B cell (primary cell): ENCODE data around the gene PPP4R3A. TPM values are rescaled to one million over a fixed set of nuclear protein-coding genes. Genes with fewer than 3 reads are reported as not detected.
"Not testable (repeated sequence)": the region's sequence is repeated elsewhere in the genome, so short reads cannot be mapped to it uniquely, and the experiment has no call there.

Experiments
- ATAC-seq: fragments of 200-7000 bp; cut with Tn5 transposase; one replicate; pipeline ENCODE4 v1.10.0; 2021; ENCODE audit warnings: low read depth, mild to moderate bottlenecking, moderate number of reproducible peaks, moderate library complexity
- CTCF ChIA-PET: fragments of 350-600 bp; sonication (Branson Sonifier 250); formaldehyde crosslinking; loops from one replicate; lab custom pipeline; 2021; ENCODE audit warnings: antibody characterized with exemption, inconsistent platforms; lab: Charles Lee
- POLR2A ChIA-PET: fragments of 350-600 bp; sonication (Branson Sonifier 250); formaldehyde crosslinking; loops from one replicate; lab custom pipeline; 2021; ENCODE audit warnings: antibody characterized with exemption; lab: Charles Lee
- DNase-seq: peaks from one replicate; pipeline ENCODE4 v3.0.0; 2013
- H2AFZ ChIP-seq: 2 replicates; pipeline ENCODE4 v1.6.1; 2012; ENCODE audit warnings: mild to moderate bottlenecking, low read depth, low read length; ENCODE audit not compliant: insufficient read depth, poor library complexity, severe bottlenecking
- H3K27ac ChIP-seq, 2 donors: 1 replicate in 1 of 2; 2 replicates in 1 of 2; pipeline ENCODE4 v1.5.1; 2012 to 2013; ENCODE audit warnings: low read length in 2 of 2, mild to moderate bottlenecking in 2 of 2, moderate library complexity in 1 of 2
- H3K27me3 ChIP-seq, 4 experiments: fragments of 200-600 bp in 1 of 4; sonication (generic) in 1 of 4; replicated peaks in 1 of 4; 1 replicate in 2 of 4; 2 replicates in 2 of 4; pipeline versions ENCODE4 v1.6.1 to v1.7.0; 2013 to 2016; ENCODE audit warnings: low read length in 3 of 4, mild to moderate bottlenecking in 2 of 4, mixed read lengths in 1 of 4, moderate library complexity in 1 of 4; ENCODE audit not compliant: insufficient read depth in 4 of 4, control insufficient read depth in 3 of 4; ENCODE audit errors: control extremely low read depth in 1 of 4
- H3K36me3 ChIP-seq, 2 experiments: replicated peaks in 1 of 2; 1 replicate in 1 of 2; 2 replicates in 1 of 2; pipeline versions ENCODE4 v1.6.1 to v1.7.1; 2013; ENCODE audit warnings: low read length in 1 of 2; ENCODE audit not compliant: insufficient read depth in 2 of 2, control insufficient read depth in 1 of 2; ENCODE audit errors: control extremely low read depth in 1 of 2, extremely low read depth in 1 of 2
- H3K4me1 ChIP-seq, 2 donors: fragments of 200-600 bp in 1 of 2; sonication (generic) in 1 of 2; 1 replicate in 1 of 2; 2 replicates in 1 of 2; pipeline versions ENCODE4 v1.5.1 to v1.6.1; 2013 to 2017; ENCODE audit warnings: low read length in 2 of 2; ENCODE audit not compliant: control insufficient read depth in 2 of 2, insufficient read depth in 2 of 2
- H3K4me2 ChIP-seq: replicated peaks from 2 replicates; pipeline ENCODE3; 2012; ENCODE audit warnings: mild to moderate bottlenecking, low read depth, low read length; ENCODE audit not compliant: poor library complexity, severe bottlenecking
- H3K4me3 ChIP-seq, 5 experiments: fragments of 200-600 bp in 1 of 5; sonication (generic) in 1 of 5; 1 replicate in 3 of 5; 2 replicates in 2 of 5; pipeline versions ENCODE4 v1.5.1 to v1.7.0; 2011 to 2016; ENCODE audit warnings: low read length in 4 of 5, mild to moderate bottlenecking in 4 of 5, low read depth in 2 of 5, control low read depth in 1 of 5, moderate library complexity in 1 of 5; ENCODE audit not compliant: insufficient read depth in 1 of 5; ENCODE audit errors: control extremely low read depth in 1 of 5, extremely low read depth in 1 of 5
- H3K79me2 ChIP-seq: fragments of 200-600 bp; sonication (generic); one replicate; pipeline ENCODE4 v1.6.0; 2016; ENCODE audit warnings: low read length; ENCODE audit not compliant: control insufficient read depth, insufficient read depth
- H3K9ac ChIP-seq: fragments of 200-600 bp; sonication (generic); 2 replicates; pipeline ENCODE4 v1.6.1; 2017; ENCODE audit warnings: mild to moderate bottlenecking, low read length, moderate library complexity
- H3K9me3 ChIP-seq, 3 donors: one replicate each; pipeline versions ENCODE4 v1.6.1 to v1.7.1; 2013; ENCODE audit warnings: low read length in 2 of 3; ENCODE audit not compliant: control insufficient read depth in 2 of 3, insufficient read depth in 1 of 3; ENCODE audit errors: control extremely low read depth in 1 of 3
- H4K20me1 ChIP-seq: 2 replicates; pipeline ENCODE4 v1.6.0; 2012; ENCODE audit warnings: mild to moderate bottlenecking, low read length; ENCODE audit not compliant: insufficient read depth, control insufficient read depth, poor library complexity, severe bottlenecking
- H3K27ac Mint-ChIP-seq: one replicate; pipeline ENCODE4 v1.8.0; 2021; ENCODE audit warnings: mixed read lengths
- H3K27me3 Mint-ChIP-seq: one replicate; pipeline ENCODE4 v1.8.0; 2021; ENCODE audit warnings: mixed read lengths
- H3K4me1 Mint-ChIP-seq: one replicate; pipeline ENCODE4 v1.8.0; 2021; ENCODE audit warnings: mixed read lengths
- H3K4me3 Mint-ChIP-seq: one replicate; pipeline ENCODE4 v1.8.0; 2021; ENCODE audit warnings: mixed read lengths
- H3K9me3 Mint-ChIP-seq: one replicate; pipeline ENCODE4 v1.8.0; 2022; ENCODE audit warnings: mixed read lengths; ENCODE audit not compliant: insufficient read depth
- WGBS: methylation state at CpG from one replicate; pipeline ENCODE4 v1.1.5; 2013; ENCODE audit warnings: missing lambda C conversion rate; ENCODE audit not compliant: insufficient coverage; 5-methylcytosine and 5-hydroxymethylcytosine counted together
- intact Hi-C: fragments of 100-400 bp; cut with micrococcal nuclease; formaldehyde crosslinking; loops from one replicate; pipeline ENCODE4 v1.10.0; 2022
- polyA plus RNA-seq: library from polyadenylated mRNA; depleted of rRNA; stranded (reverse); fragments of >200 nt; gene quantifications from 2 replicates; pipeline ENCODE4 v1.2.3, GENCODE V29; 2012
- small RNA-seq: library from RNA; depleted of rRNA; stranded (forward); fragments of <200 nt; gene quantifications from one replicate; pipeline ENCODE3, GENCODE V24; 2012; ENCODE audit warnings: low replicate concordance, low read depth; ENCODE audit not compliant: insufficient read length
- total RNA-seq, 2 donors: library from RNA; stranded (reverse); fragments of 120-200 nt in 1 of 2; gene quantifications; 1 replicate in 1 of 2; 2 replicates in 1 of 2; pipeline versions ENCODE4 v1.2.3 to v1.2.4, GENCODE V29; 2013 to 2022
- TF ChIP-seq, protein P1 (sequence below): fragments of 200-600 bp; IDR thresholded peaks from one replicate; pipeline ENCODE4 v1.8.0; 2022; ENCODE audit warnings: antibody characterized with exemption, mild to moderate bottlenecking

The PPP4R3A gene
- total and polyA plus RNA-seq, 2 donors (not counting 1 experiment from before 2014, with no cell fraction given), result 80.6 to 189 TPM

DNA sequence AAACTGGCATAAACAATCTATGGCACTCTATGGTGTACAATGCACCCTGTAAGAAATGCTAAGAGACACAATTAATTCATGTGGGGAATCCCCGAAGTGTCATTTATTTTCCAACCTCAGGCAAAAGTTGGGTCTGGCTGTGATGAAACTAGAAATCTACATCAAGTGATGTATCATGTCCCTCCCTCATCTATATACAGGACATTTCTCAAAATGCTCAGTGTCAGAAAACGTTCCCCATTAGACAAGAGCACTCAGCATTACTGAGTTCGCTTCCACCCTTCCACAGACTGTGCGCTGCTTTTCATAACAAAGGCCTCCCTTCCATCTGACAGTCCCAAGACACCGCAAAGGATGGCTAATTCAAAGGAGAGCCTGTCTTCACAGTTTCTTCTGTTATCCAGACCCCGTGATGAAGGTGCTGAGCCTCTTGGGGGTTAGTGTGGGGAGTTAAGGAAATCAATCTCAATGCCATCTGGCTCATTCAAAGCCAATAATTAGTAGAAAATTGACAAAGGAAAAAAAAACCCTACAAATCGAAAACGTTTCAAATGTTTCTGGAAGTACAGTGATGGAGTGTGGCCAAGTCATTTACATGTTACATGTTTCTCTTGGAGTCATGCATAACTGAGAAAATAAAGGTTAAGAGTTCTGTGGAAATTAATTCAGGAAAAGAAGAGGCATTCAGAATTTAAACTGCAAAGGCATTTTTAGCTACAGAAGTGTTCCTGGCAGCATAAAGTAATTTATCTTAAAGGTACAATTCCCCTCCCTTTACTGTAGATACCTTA is 100.0 kb downstream of the PPP4R3A start:
- peaks cover 82% of the 10 kb centered on the region for H3K4me1 Mint-ChIP-seq
- DNase-seq (no peak), ATAC-seq (peak; percentile 34)
- no peaks in the 10 kb centered on the region for H3K9me3 Mint-ChIP-seq
- WGBS, result 51% methylated on average over 2 of the region's 8 CpGs
- TF ChIP-seq, protein P1, sequence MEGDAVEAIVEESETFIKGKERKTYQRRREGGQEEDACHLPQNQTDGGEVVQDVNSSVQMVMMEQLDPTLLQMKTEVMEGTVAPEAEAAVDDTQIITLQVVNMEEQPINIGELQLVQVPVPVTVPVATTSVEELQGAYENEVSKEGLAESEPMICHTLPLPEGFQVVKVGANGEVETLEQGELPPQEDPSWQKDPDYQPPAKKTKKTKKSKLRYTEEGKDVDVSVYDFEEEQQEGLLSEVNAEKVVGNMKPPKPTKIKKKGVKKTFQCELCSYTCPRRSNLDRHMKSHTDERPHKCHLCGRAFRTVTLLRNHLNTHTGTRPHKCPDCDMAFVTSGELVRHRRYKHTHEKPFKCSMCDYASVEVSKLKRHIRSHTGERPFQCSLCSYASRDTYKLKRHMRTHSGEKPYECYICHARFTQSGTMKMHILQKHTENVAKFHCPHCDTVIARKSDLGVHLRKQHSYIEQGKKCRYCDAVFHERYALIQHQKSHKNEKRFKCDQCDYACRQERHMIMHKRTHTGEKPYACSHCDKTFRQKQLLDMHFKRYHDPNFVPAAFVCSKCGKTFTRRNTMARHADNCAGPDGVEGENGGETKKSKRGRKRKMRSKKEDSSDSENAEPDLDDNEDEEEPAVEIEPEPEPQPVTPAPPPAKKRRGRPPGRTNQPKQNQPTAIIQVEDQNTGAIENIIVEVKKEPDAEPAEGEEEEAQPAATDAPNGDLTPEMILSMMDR, result no peak
- CTCF ChIA-PET, result interaction anchor here (1.0 to 19.8 kb wide), 2 partner anchors 54 to 84 kb away, joined by 3 to 289 read pairs; no protein-coding TSS in a partner anchor
- Histone ChIP-seq H3K27me3 (no peaks in the 10 kb centered on the region), H3K4me3 (no peak overlapping the region), H3K9me3 (no peaks in the 10 kb centered on the region), H3K36me3 (peaks cover 0 to 70% of the 10 kb centered on the region in 2 experiments), H3K9ac (peak overlapping the region; percentile 3), H3K27ac (peak overlapping the region; percentile 22 to 75), H3K4me2 (peak overlapping the region; percentile 62), H4K20me1 (peaks cover 89% of the 10 kb centered on the region), H3K4me1 (peaks cover 76 to 95% of the 10 kb centered on the region in 2 donors), H2AFZ (no peak overlapping the region), H3K79me2 (peaks cover 100% of the 10 kb centered on the region)
- intact Hi-C loops, result no loop called here
- H3K27me3 Mint-ChIP-seq, result no peaks in the 10 kb centered on the region
- POLR2A ChIA-PET, result no interaction called here
- peak overlapping the region; percentile 93 for H3K27ac Mint-ChIP-seq
- peak overlapping the region; percentile 84 for H3K4me3 Mint-ChIP-seq

DNA sequence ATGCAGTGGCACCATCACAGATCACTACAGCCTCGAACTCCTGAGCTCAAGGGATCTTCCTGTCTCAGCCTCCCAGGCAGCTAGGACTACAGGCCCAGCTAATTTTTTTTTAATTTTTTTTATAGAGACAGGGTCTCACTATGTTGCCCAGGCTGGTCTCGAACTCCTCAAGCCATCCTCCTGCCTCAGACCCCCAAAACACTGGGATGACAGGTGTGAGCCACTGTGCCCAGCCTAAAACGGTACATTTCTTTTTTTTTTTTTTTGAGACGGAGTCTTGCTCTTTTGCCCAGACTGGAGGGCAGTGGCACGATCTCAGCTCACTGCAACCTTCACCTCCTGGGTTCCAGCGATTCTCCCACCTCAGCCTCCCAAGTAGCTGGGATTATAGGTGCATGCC is 100.9 kb downstream of the PPP4R3A start:
- H3K4me3 Mint-ChIP-seq, ATAC-seq: not testable (repeated sequence)
- CTCF ChIA-PET, result interaction anchor here (0.7 to 0.9 kb wide), 3 partner anchors 47 to 231 kb away, joined by 3 to 4 read pairs (median 3); no protein-coding TSS in a partner anchor

More for the DNA sequence above, 100.9 kb downstream of the PPP4R3A start:
- H3K27me3 Mint-ChIP-seq, DNase-seq, H3K9me3 ChIP-seq, H2AFZ ChIP-seq, H3K4me2 ChIP-seq, H3K9ac ChIP-seq, intact Hi-C loops, H3K27me3 ChIP-seq, H3K4me3 ChIP-seq, H3K27ac Mint-ChIP-seq, H3K9me3 Mint-ChIP-seq: not testable (repeated sequence)
- H3K4me1 Mint-ChIP-seq, result peaks cover 79% of the 10 kb centered on the region
- POLR2A ChIA-PET, result interaction anchor here (0.6 kb wide), 2 partner anchors 160 to 654 kb away, joined by 3 to 6 read pairs; no protein-coding TSS in a partner anchor
- WGBS, result 88% methylated on average over 1 of the region's 6 CpGs
- peaks cover 72 to 92% of the 10 kb centered on the region in 2 donors for H3K4me1 ChIP-seq
- peaks cover 100% of the 10 kb centered on the region for H3K79me2 ChIP-seq
- peaks cover 0 to 70% of the 10 kb centered on the region in 2 experiments for H3K36me3 ChIP-seq
- H3K27ac ChIP-seq, result peak overlapping the region in 1 of 2 donors; percentile 75
- peaks cover 91% of the 10 kb centered on the region for H4K20me1 ChIP-seq

Small RNA genes within 50 kb of the gene (small RNA-seq; reads per million reads assigned to genes)
- not detected for gene AL133373.1

Other genes with a start within 250 kb of the PPP4R3A start
- 181 and 197 TPM in 2 replicates for gene CCDC88C, start 92.5 kb downstream of the PPP4R3A start, total RNA-seq
- 94.3 and 98.7 TPM in 2 replicates for gene CCDC88C, start 92.5 kb downstream of the PPP4R3A start, polyA plus RNA-seq
- gene CATSPERB, start 221.8 kb upstream of the PPP4R3A start, total RNA-seq, result 0.12 TPM in 1 of 2 replicates, not detected in the other
- gene CATSPERB, start 221.8 kb upstream of the PPP4R3A start, polyA plus RNA-seq, result 0.07 and 0.18 TPM in 2 replicates